ENCODE measurements around the gene WNT11.

DNA sequence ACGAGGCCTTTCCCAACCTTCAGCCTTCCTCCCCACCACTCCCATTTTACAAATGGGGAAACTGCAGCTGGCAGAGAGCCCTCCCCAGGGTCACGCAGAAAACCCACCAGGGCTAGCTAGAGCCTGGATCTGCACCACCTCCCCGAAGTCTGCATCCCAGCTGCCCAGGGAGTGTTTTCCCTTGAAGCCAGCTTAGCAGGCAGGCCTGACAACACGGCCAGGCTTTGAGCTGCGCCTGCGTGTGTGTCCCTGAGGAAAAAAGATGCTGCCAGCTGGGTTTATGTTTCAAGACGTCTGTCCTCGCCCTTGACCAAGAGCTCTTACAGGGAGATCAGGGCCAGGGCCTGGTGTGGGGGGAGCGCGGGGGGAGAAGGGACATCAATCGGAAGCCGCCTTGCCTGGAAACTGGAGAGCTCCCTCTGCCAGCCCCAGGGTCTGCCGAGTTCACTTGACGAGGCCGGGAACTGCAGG, 20.3 kb downstream of the WNT11 start:
- TF ChIP-seq, protein P1, sequence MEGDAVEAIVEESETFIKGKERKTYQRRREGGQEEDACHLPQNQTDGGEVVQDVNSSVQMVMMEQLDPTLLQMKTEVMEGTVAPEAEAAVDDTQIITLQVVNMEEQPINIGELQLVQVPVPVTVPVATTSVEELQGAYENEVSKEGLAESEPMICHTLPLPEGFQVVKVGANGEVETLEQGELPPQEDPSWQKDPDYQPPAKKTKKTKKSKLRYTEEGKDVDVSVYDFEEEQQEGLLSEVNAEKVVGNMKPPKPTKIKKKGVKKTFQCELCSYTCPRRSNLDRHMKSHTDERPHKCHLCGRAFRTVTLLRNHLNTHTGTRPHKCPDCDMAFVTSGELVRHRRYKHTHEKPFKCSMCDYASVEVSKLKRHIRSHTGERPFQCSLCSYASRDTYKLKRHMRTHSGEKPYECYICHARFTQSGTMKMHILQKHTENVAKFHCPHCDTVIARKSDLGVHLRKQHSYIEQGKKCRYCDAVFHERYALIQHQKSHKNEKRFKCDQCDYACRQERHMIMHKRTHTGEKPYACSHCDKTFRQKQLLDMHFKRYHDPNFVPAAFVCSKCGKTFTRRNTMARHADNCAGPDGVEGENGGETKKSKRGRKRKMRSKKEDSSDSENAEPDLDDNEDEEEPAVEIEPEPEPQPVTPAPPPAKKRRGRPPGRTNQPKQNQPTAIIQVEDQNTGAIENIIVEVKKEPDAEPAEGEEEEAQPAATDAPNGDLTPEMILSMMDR (optimal IDR thresholded peaks at IDR 0.05 in 1 of 3, IDR thresholded peaks at IDR 0.05 in 1 of 3, conservative IDR thresholded peaks at IDR 0.05 in 1 of 3; ENCODE audit: extremely low read depth in 1 of 3, insufficient read depth in 2 of 3, low read length in 3 of 3): no peak
- no peak for TF ChIP-seq EZH2 (IDR thresholded peaks at IDR 0.05; ENCODE audit: low read length)

Measured in keratinocyte (primary cell).